Trophoblast cell (in vitro differentiated cells and primary cell): ENCODE measurements around the gene CPTP.
A peak's percentile ranks its signal among the peaks of the same experiment; 100 is the strongest.

Source experiments
- DNase-seq, 2 donors: peaks; one replicate each; pipeline ENCODE4 v3.0.0-alpha.2; 2016
- H2AFZ ChIP-seq: 2 replicates; pipeline ENCODE4 v1.6.1; 2013; ENCODE audit warnings: low read length, moderate library complexity, mild to moderate bottlenecking; ENCODE audit not compliant: insufficient read depth, poor library complexity
- H2AK5ac ChIP-seq: 2 replicates; pipeline ENCODE4 v1.6.1; 2013; ENCODE audit warnings: mild to moderate bottlenecking, low read length
- H2BK120ac ChIP-seq: 2 replicates; pipeline ENCODE4 v1.6.1; 2013; ENCODE audit warnings: low read length, mild to moderate bottlenecking, moderate library complexity; ENCODE audit not compliant: insufficient read depth, poor library complexity
- H2BK12ac ChIP-seq: 2 replicates; pipeline ENCODE4 v1.6.1; 2013; ENCODE audit warnings: mild to moderate bottlenecking, low read length, moderate library complexity
- H2BK5ac ChIP-seq: 2 replicates; pipeline ENCODE4 v1.6.1; 2013; ENCODE audit warnings: low read length, low read depth, moderate library complexity, mild to moderate bottlenecking; ENCODE audit not compliant: poor library complexity
- H3K14ac ChIP-seq: 2 replicates; pipeline ENCODE4 v1.6.1; 2013; ENCODE audit warnings: mild to moderate bottlenecking, low read length
- H3K18ac ChIP-seq: 2 replicates; pipeline ENCODE4 v1.6.1; 2013; ENCODE audit warnings: mild to moderate bottlenecking, low read length
- H3K23ac ChIP-seq: 2 replicates; pipeline ENCODE4 v1.6.1; 2013; ENCODE audit warnings: low read length
- H3K27ac ChIP-seq: 2 replicates; pipeline ENCODE4 v1.5.1; 2013; ENCODE audit warnings: low read depth, mild to moderate bottlenecking, inconsistent platforms, low read length, moderate library complexity
- H3K27me3 ChIP-seq: 2 replicates; pipeline ENCODE4 v1.6.1; 2013; ENCODE audit warnings: inconsistent platforms, mild to moderate bottlenecking, low read length, moderate library complexity; ENCODE audit not compliant: insufficient read depth
- H3K36me3 ChIP-seq, 2 experiments: 1 replicate in 1 of 2; 2 replicates in 1 of 2; pipeline ENCODE4 v1.6.1; 2013; ENCODE audit warnings: low read length in 2 of 2, mild to moderate bottlenecking in 2 of 2, moderate library complexity in 1 of 2; ENCODE audit not compliant: insufficient read depth in 2 of 2, control insufficient read depth in 1 of 2
- H3K4ac ChIP-seq: 2 replicates; pipeline ENCODE4 v1.6.1; 2013; ENCODE audit warnings: low read depth, mild to moderate bottlenecking, low read length, moderate library complexity
- H3K4me1 ChIP-seq, 2 experiments: 1 replicate in 1 of 2; 2 replicates in 1 of 2; pipeline ENCODE4 v1.6.1; 2013; ENCODE audit warnings: low read length in 2 of 2, mild to moderate bottlenecking in 2 of 2, moderate library complexity in 1 of 2; ENCODE audit not compliant: insufficient read depth in 2 of 2, control insufficient read depth in 1 of 2
- H3K4me2 ChIP-seq: 2 replicates; pipeline ENCODE4 v1.6.1; 2013; ENCODE audit warnings: inconsistent platforms, mild to moderate bottlenecking, low read length, moderate library complexity
- H3K4me3 ChIP-seq: 2 replicates; pipeline ENCODE4 v1.5.1; 2013; ENCODE audit warnings: mild to moderate bottlenecking, low read depth, low read length, inconsistent platforms
- H3K79me1 ChIP-seq: one replicate; pipeline ENCODE4 v1.6.1; 2013; ENCODE audit warnings: low read length
- H3K79me2 ChIP-seq: 2 replicates; pipeline ENCODE4 v1.6.1; 2013; ENCODE audit warnings: low read length, mild to moderate bottlenecking; ENCODE audit not compliant: control insufficient read depth, insufficient read depth, poor library complexity
- H3K9ac ChIP-seq: 2 replicates; pipeline ENCODE4 v1.6.1; 2013; ENCODE audit warnings: mild to moderate bottlenecking, low read length
- H3K9me3 ChIP-seq: 2 replicates; pipeline ENCODE4 v1.6.1; 2013; ENCODE audit warnings: low read depth, mild to moderate bottlenecking, control low read depth, inconsistent platforms, low read length; ENCODE audit not compliant: insufficient read depth
- H4K12ac ChIP-seq: 2 replicates; pipeline ENCODE4 v1.6.1; 2013; ENCODE audit warnings: low read depth, mild to moderate bottlenecking, low read length, moderate library complexity
- H4K8ac ChIP-seq: 2 replicates; pipeline ENCODE4 v1.6.1; 2013; ENCODE audit warnings: low read depth, mild to moderate bottlenecking, low read length, moderate library complexity
- H4K91ac ChIP-seq: one replicate; pipeline ENCODE4 v1.6.1; 2013; ENCODE audit warnings: low read depth, mild to moderate bottlenecking, low read length, moderate library complexity
- WGBS: extraction: QIAGEN DNeasy Blood & Tissue Kit; methylation state at CpG from one replicate; pipeline ENCODE4 v1.1.7; 2013; ENCODE audit warnings: missing lambda C conversion rate; ENCODE audit not compliant: insufficient read length, insufficient coverage; ENCODE audit errors: extremely low coverage; 5-methylcytosine and 5-hydroxymethylcytosine counted together

Gene CPTP

DNA sequence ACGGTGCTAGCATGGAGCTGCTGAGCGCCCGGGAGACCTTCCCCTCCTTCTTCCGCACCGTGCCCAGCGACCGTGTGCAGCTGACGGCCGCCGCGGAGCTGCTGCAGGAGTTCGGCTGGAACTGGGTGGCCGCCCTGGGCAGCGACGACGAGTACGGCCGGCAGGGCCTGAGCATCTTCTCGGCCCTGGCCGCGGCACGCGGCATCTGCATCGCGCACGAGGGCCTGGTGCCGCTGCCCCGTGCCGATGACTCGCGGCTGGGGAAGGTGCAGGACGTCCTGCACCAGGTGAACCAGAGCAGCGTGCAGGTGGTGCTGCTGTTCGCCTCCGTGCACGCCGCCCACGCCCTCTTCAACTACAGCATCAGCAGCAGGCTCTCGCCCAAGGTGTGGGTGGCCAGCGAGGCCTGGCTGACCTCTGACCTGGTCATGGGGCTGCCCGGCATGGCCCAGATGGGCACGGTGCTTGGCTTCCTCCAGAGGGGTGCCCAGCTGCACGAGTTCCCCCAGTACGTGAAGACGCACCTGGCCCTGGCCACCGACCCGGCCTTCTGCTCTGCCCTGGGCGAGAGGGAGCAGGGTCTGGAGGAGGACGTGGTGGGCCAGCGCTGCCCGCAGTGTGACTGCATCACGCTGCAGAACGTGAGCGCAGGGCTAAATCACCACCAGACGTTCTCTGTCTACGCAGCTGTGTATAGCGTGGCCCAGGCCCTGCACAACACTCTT lies 7.6 kb downstream of the CPTP start:
- Histone ChIP-seq H2AFZ (no peak overlapping the region), H3K4ac (no peak overlapping the region), H4K12ac (no peak overlapping the region), H3K4me2 (no peak overlapping the region), H3K36me3 (peaks cover 32 to 33% of the 10 kb centered on the region in 2 experiments), H3K79me1 (no peaks in the 10 kb centered on the region), H3K9ac (no peak overlapping the region), H4K91ac (no peak overlapping the region), H2BK5ac (no peak overlapping the region), H3K4me3 (no peak overlapping the region), H3K27me3 (no peaks in the 10 kb centered on the region), H3K4me1 (no peaks in the 10 kb centered on the region), H3K27ac (no peak overlapping the region), H2AK5ac (no peak overlapping the region), H3K18ac (no peak overlapping the region), H3K23ac (no peak overlapping the region), H2BK12ac (no peak overlapping the region), H2BK120ac (no peak overlapping the region), H3K14ac (no peak overlapping the region), H3K9me3 (peaks cover 12% of the 10 kb centered on the region), H3K79me2 (no peaks in the 10 kb centered on the region), H4K8ac (no peak overlapping the region)
- WGBS: no CpG with 5 or more reads among the region's 57 CpGs
- DNase-seq: peak; percentile 44 to 57

GRCh38 chr1:1332774-1333480 lies 8.3 kb downstream of the CPTP start:
- no peak overlapping the region for H4K91ac ChIP-seq
- H3K4me2 ChIP-seq: no peak overlapping the region
- no CpG with 5 or more reads among the region's 48 CpGs for WGBS
- H3K23ac ChIP-seq: no peak overlapping the region
- H2BK120ac ChIP-seq: no peak overlapping the region
- peaks cover 12% of the 10 kb centered on the region for H3K9me3 ChIP-seq
- H3K79me2 ChIP-seq: no peaks in the 10 kb centered on the region
- no peak overlapping the region for H3K4me3 ChIP-seq
- no peak overlapping the region for H2AFZ ChIP-seq
- H2BK12ac ChIP-seq: no peak overlapping the region
- no peak overlapping the region for H4K12ac ChIP-seq
- H2AK5ac ChIP-seq: no peak overlapping the region
- H2BK5ac ChIP-seq: no peak overlapping the region
- H3K14ac ChIP-seq: no peak overlapping the region
- H3K9ac ChIP-seq: no peak overlapping the region
- no peaks in the 10 kb centered on the region for H3K27me3 ChIP-seq
- peaks cover 31 to 32% of the 10 kb centered on the region in 2 experiments for H3K36me3 ChIP-seq
- no peak overlapping the region for H4K8ac ChIP-seq
- peak; percentile 49 to 73 for DNase-seq
- no peak overlapping the region for H3K18ac ChIP-seq
- H3K4ac ChIP-seq: no peak overlapping the region
- no peaks in the 10 kb centered on the region for H3K4me1 ChIP-seq
- H3K27ac ChIP-seq: no peak overlapping the region
- no peaks in the 10 kb centered on the region for H3K79me1 ChIP-seq

DNA sequence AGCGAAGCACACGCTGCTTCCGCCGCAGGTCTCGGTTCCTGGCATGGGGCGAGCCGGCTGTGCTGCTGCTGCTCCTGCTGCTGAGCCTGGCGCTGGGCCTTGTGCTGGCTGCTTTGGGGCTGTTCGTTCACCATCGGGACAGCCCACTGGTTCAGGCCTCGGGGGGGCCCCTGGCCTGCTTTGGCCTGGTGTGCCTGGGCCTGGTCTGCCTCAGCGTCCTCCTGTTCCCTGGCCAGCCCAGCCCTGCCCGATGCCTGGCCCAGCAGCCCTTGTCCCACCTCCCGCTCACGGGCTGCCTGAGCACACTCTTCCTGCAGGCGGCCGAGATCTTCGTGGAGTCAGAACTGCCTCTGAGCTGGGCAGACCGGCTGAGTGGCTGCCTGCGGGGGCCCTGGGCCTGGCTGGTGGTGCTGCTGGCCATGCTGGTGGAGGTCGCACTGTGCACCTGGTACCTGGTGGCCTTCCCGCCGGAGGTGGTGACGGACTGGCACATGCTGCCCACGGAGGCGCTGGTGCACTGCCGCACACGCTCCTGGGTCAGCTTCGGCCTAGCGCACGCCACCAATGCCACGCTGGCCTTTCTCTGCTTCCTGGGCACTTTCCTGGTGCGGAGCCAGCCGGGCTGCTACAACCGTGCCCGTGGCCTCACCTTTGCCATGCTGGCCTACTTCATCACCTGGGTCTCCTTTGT lies 9.1 kb downstream of the CPTP start:
- H3K27ac ChIP-seq: no peak overlapping the region
- H3K27me3 ChIP-seq: no peaks in the 10 kb centered on the region
- no peak overlapping the region for H3K14ac ChIP-seq
- H2BK12ac ChIP-seq: no peak overlapping the region
- H3K36me3 ChIP-seq: peaks cover 34 to 35% of the 10 kb centered on the region in 2 experiments
- H2AFZ ChIP-seq: no peak overlapping the region
- H3K18ac ChIP-seq: no peak overlapping the region
- no peak overlapping the region for H4K8ac ChIP-seq
- WGBS: no CpG with 5 or more reads among the region's 36 CpGs
- no peak overlapping the region for H2BK5ac ChIP-seq
- no peaks in the 10 kb centered on the region for H3K79me2 ChIP-seq
- no peak overlapping the region for H2AK5ac ChIP-seq
- H4K12ac ChIP-seq: no peak overlapping the region
- H3K9ac ChIP-seq: no peak overlapping the region
- H3K4me2 ChIP-seq: no peak overlapping the region
- H3K4me1 ChIP-seq: no peaks in the 10 kb centered on the region
- no peak overlapping the region for H4K91ac ChIP-seq
- H3K79me1 ChIP-seq: no peaks in the 10 kb centered on the region
- peaks cover 16% of the 10 kb centered on the region for H3K9me3 ChIP-seq
- H3K4me3 ChIP-seq: no peak overlapping the region
- no peak overlapping the region for H3K23ac ChIP-seq
- peak; percentile 79 to 87 for DNase-seq
- no peak overlapping the region for H3K4ac ChIP-seq
- H2BK120ac ChIP-seq: no peak overlapping the region

- no peak overlapping the region for H4K91ac ChIP-seq
- no peak for DNase-seq
- no peak overlapping the region for H3K4ac ChIP-seq
- peaks cover 10% of the 10 kb centered on the region for H3K9me3 ChIP-seq
- no peak overlapping the region for H2BK12ac ChIP-seq
- no peak overlapping the region for H3K9ac ChIP-seq
- H3K79me2 ChIP-seq: no peaks in the 10 kb centered on the region
- H3K14ac ChIP-seq: no peak overlapping the region
- no peak overlapping the region for H4K8ac ChIP-seq
- no peak overlapping the region for H2AFZ ChIP-seq
- no peak overlapping the region for H2AK5ac ChIP-seq
- no peak overlapping the region for H2BK120ac ChIP-seq
- no CpG with 5 or more reads among the region's 11 CpGs for WGBS
- H3K4me3 ChIP-seq: no peak overlapping the region
- H3K23ac ChIP-seq: no peak overlapping the region
- H3K27ac ChIP-seq: no peak overlapping the region
- H3K36me3 ChIP-seq: peaks cover 44 to 45% of the 10 kb centered on the region in 2 experiments
- no peak overlapping the region for H3K4me2 ChIP-seq
- H3K18ac ChIP-seq: no peak overlapping the region
- H3K4me1 ChIP-seq: no peaks in the 10 kb centered on the region
- H2BK5ac ChIP-seq: no peak overlapping the region
- H4K12ac ChIP-seq: no peak overlapping the region
- H3K27me3 ChIP-seq: no peaks in the 10 kb centered on the region
- H3K79me1 ChIP-seq: no peaks in the 10 kb centered on the region
Measured at GRCh38 chr1:1334835-1335234, 10.2 kb downstream of the CPTP start.
